Activated T-cell treated with anti-CD3 and anti-CD28 coated beads, Interleukin-2, amount 50 U/mL, for 4 hours (primary cell): ENCODE data around the gene CHEK2. TPM values are rescaled to one million over a fixed set of nuclear protein-coding genes. Genes with fewer than 3 reads are reported as not detected.

ENCODE experiments used
- ATAC-seq, 2 donors: fragments of 200-7000 bp; cut with Tn5 transposase; one replicate each; pipeline ENCODE4 v1.10.0; 2021
- DNase-seq: peaks from one replicate; pipeline ENCODE4 v3.0.0-alpha.2; 2020
- H3K27me3 Mint-ChIP-seq: one replicate; pipeline ENCODE4 v1.8.0; 2021; ENCODE audit warnings: low read depth, mixed read lengths
- H3K36me3 Mint-ChIP-seq: one replicate; pipeline ENCODE4 v1.8.0; 2022; ENCODE audit warnings: mixed read lengths; ENCODE audit not compliant: insufficient read depth
- H3K4me1 Mint-ChIP-seq: one replicate; pipeline ENCODE4 v1.8.0; 2021; ENCODE audit warnings: low read depth, mixed read lengths
- H3K4me3 Mint-ChIP-seq: one replicate; pipeline ENCODE4 v1.8.0; 2021; ENCODE audit warnings: mild to moderate bottlenecking, moderate library complexity, mixed read lengths
- H3K9me3 Mint-ChIP-seq: one replicate; pipeline ENCODE4 v1.8.0; 2021; ENCODE audit warnings: mixed read lengths
- total RNA-seq, 3 donors: library from RNA; stranded (reverse); gene quantifications; one replicate each; pipeline ENCODE4 v1.2.1, GENCODE V29; 2021

CHEK2 gene
- total RNA-seq, 3 donors from 2014 or later: 6.0 to 9.1 (median 6.5) TPM

GRCh38 chr22:28647216-28647615, 94.4 kb downstream of the CHEK2 start:
- Mint-ChIP-seq H3K9me3 (no peaks in the 10 kb centered on the region), H3K4me3 (no peak overlapping the region), H3K27me3 (peaks cover 43% of the 10 kb centered on the region), H3K36me3 (no peaks in the 10 kb centered on the region), H3K4me1 (no peaks in the 10 kb centered on the region)
- ATAC-seq (no peak), DNase-seq (no peak)

- ATAC-seq: no peak
- Mint-ChIP-seq H3K4me3 (no peak overlapping the region), H3K36me3 (no peaks in the 10 kb centered on the region), H3K27me3 (peaks cover 40% of the 10 kb centered on the region), H3K4me1 (no peaks in the 10 kb centered on the region), H3K9me3 (no peaks in the 10 kb centered on the region)
- no peak for DNase-seq
Measured at GRCh38 chr22:28639321-28639720, 102.3 kb downstream of the CHEK2 start.

Other genes with a start within 250 kb of the CHEK2 start
- under 1 TPM; 0.66 to 0.90 (median 0.71) TPM for gene TTC28, start 62.0 kb downstream of the CHEK2 start, total RNA-seq
- 10 to 100 TPM; 15.0 to 17.2 (median 15.0) TPM for gene HSCB, start 219 bp upstream of the CHEK2 start, total RNA-seq
- 10 to 100 TPM; 27.2 to 31.2 (median 28.5) TPM for gene CCDC117, start 30.9 kb upstream of the CHEK2 start, total RNA-seq
- gene XBP1, start 58.7 kb upstream of the CHEK2 start, total RNA-seq: 100 to 1,000 TPM in 2 of 3 donors, 10 to 100 TPM in 1; 79.7 to 118 (median 105) TPM
- gene ZNRF3, start 141.8 kb upstream of the CHEK2 start, total RNA-seq: 1 to 10 TPM; 3.3 to 4.9 (median 3.8) TPM